GM18502 (cell line): ENCODE data around the gene COL27A1.
A peak's percentile ranks its signal among the peaks of the same experiment; 100 is the strongest.

Experiments
- ATAC-seq: cut with Tn5 transposase; IDR thresholded peaks from one replicate; pipeline ENCODE4 v1.9.1; 2021; ENCODE audit warnings: mild to moderate bottlenecking; ENCODE audit not compliant: unreplicated experiment, poor library complexity

COL27A1 gene

GRCh38 chr9:114155263-114155994 lies at the start of gene COL27A1:
COL27A1 (plus strand) TSS chr9:114155537; CDS start chr9:114155951, 414 bp downstream.
- peak; percentile 87 for ATAC-seq

- no peak for ATAC-seq
Measured at GRCh38 chr9:114107286-114108001, 47.9 kb upstream of the COL27A1 start.

GRCh38 chr9:114108016-114108833 lies 47.1 kb upstream of the COL27A1 start:
- ATAC-seq = no peak

- ATAC-seq = no peak
Measured at GRCh38 chr9:114109124-114109523, 46.2 kb upstream of the COL27A1 start.

- no peak for ATAC-seq
Measured at GRCh38 chr9:114110180-114110579, 45.2 kb upstream of the COL27A1 start.

- ATAC-seq = no peak
Measured at GRCh38 chr9:114112325-114112724, 43.0 kb upstream of the COL27A1 start.

GRCh38 chr9:114112778-114113584 lies 42.4 kb upstream of the COL27A1 start:
- ATAC-seq = no peak

GRCh38 chr9:114114364-114114763 lies 41.0 kb upstream of the COL27A1 start:
- no peak for ATAC-seq

GRCh38 chr9:114115654-114116125 lies 39.6 kb upstream of the COL27A1 start:
- ATAC-seq = no peak

- no peak for ATAC-seq
Measured at GRCh38 chr9:114116126-114116747, 39.1 kb upstream of the COL27A1 start.

GRCh38 chr9:114117614-114117995 lies 37.7 kb upstream of the COL27A1 start:
- no peak for ATAC-seq

- ATAC-seq = no peak
Measured at GRCh38 chr9:114117996-114118830, 37.1 kb upstream of the COL27A1 start.

- ATAC-seq = no peak
Measured at GRCh38 chr9:114119242-114120191, 35.8 kb upstream of the COL27A1 start.

GRCh38 chr9:114120192-114121014 lies 34.9 kb upstream of the COL27A1 start:
- no peak for ATAC-seq

GRCh38 chr9:114121227-114122135 lies 33.9 kb upstream of the COL27A1 start:
- no peak for ATAC-seq
